Stimulated activated effector memory CD8-positive, alpha-beta T cell treated with anti-CD3 and anti-CD28 coated beads, Interleukin-12 subunit alpha, Interleukin-12 subunit beta, amount 100 ng/mL, for 72 hours (primary cell): ENCODE data around the gene TSGA10IP.

Experiments
- ATAC-seq: fragments of 150-1000 bp; cut with Tn5 transposase; 2 replicates; pipeline ENCODE4 v1.10.0; 2021
- DNase-seq, 2 donors: peaks; one replicate each; pipeline ENCODE4 v3.0.0; 2021 to 2022; ENCODE audit warnings: low spot score in 2 of 2
- H3K27ac Mint-ChIP-seq: one replicate; pipeline ENCODE4 v1.8.0; 2022; ENCODE audit warnings: mild to moderate bottlenecking, mixed read lengths
- H3K36me3 Mint-ChIP-seq: one replicate; pipeline ENCODE4 v1.8.0; 2022; ENCODE audit warnings: mild to moderate bottlenecking, mixed read lengths
- H3K4me1 Mint-ChIP-seq: one replicate; pipeline ENCODE4 v1.8.0; 2022; ENCODE audit warnings: mixed read lengths
- H3K4me3 Mint-ChIP-seq: one replicate; pipeline ENCODE4 v1.8.0; 2022; ENCODE audit warnings: mild to moderate bottlenecking, mixed read lengths
- H3K9me3 Mint-ChIP-seq: one replicate; pipeline ENCODE4 v1.8.0; 2022; ENCODE audit warnings: mixed read lengths

Gene TSGA10IP

DNA sequence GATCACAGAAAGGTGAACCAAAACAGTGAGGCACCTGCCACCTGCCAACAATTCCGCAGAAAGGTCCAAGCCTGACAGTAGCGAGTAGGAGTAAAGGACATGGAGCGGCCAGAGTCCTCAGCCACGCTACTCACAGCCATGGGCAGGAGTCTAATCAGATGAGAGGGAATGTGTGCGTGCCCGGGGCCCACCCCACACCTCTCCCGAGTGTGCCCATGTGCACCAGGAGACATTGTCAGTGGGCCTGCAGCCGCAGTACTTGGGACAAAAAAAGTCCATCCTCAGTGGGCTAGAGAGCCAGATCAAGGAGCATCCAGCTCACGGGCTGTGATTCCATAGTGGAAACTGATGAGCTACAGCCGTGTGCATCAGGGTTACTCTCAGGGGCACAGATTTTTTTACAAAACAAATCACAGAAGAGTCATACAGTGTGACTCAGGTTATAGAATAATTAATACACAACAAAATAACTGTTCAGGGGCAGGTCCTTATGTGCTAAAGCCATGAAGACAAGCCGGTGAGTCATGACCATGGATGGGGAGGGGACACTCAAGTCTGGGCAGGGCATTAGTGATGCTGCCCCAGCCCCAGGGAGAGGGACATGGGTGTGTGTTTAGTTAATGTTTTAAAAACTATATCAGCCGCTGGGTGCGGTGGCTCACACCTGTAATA lies 28.3 kb downstream of the TSGA10IP start:
- peaks cover 84% of the 10 kb centered on the region for H3K36me3 Mint-ChIP-seq
- ATAC-seq (no peak), DNase-seq (no peak)
- no peak overlapping the region for H3K27ac Mint-ChIP-seq
- H3K9me3 Mint-ChIP-seq = no peaks in the 10 kb centered on the region
- peaks cover 24% of the 10 kb centered on the region for H3K4me1 Mint-ChIP-seq
- no peak overlapping the region for H3K4me3 Mint-ChIP-seq

DNA sequence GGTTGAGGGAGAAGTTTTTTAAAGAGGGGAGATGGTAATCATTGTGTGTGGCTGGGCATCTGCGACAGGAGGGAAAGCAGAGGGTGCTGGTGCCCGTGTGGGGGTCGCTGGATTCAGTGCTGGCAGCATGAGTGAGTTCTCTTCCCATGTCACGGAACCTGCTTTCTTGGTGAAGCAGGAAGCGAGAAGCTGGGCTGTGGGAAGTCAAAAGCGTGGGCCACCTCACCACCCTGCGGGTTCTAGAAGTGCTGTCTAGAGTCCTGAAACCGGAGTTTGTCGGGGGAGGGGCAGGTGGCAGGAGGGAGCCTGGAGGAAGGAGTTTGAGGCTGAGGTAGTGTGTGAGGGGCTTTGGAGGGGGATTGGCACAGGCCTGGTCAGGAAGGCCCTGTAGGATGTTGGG lies 30.5 kb downstream of the TSGA10IP start:
- ATAC-seq = no peak
- H3K9me3 Mint-ChIP-seq = no peaks in the 10 kb centered on the region

DNA sequence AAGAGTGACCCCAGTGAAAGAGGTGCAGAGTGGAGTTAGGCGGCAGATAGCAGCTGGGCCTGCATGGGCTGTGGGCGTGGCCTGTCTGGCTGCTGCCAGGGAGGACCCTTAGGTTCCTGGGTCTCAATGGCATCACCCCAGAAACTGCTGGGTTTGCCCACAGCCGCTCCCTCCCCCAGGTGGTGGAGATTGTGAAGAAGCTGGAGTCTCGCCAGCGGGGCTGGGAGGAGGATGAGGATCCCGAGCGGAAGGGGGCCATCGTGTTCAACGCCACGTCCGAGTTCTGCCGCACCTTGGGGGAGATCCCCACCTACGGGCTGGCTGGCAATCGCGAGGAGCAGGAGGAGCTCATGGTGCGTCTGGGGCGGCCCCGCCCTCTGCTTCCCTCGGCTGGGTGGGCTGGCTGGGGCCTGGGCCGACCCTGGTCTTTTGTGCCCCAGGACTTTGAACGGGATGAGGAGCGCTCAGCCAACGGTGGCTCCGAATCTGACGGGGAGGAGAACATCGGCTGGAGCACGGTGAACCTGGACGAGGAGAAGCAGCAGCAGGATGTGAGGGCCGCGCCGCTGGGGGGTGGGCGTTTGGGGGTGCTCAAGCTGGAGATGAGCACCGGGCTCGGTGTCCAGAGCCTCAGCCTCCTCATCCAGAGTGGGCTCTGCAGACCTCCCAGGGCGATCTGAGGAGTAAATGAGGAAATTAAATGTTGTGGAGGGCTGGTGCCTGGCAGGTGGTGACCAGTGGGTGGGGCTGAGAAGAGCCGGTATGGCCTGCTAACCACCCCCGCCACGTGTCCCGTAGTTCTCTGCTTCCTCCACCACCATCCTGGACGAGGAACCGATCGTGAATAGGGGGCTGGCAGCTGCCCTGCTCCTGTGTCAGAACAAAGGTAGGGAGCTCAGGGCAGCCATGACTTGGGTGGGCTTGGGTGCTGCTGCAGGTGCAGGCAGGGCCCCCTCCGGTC lies 31.2 kb downstream of the TSGA10IP start:
- Mint-ChIP-seq H3K4me1 (peaks cover 13% of the 10 kb centered on the region), H3K4me3 (no peak overlapping the region), H3K9me3 (no peaks in the 10 kb centered on the region), H3K36me3 (peaks cover 82% of the 10 kb centered on the region), H3K27ac (peak overlapping the region; percentile 81)
- DNase-seq (no peak), ATAC-seq (no peak)

More for the DNA sequence above, 30.5 kb downstream of the TSGA10IP start:
- Mint-ChIP-seq H3K4me3 (no peak overlapping the region), H3K4me1 (peaks cover 13% of the 10 kb centered on the region), H3K27ac (peak overlapping the region; percentile 77), H3K36me3 (peaks cover 76% of the 10 kb centered on the region)
- DNase-seq = no peak

DNA sequence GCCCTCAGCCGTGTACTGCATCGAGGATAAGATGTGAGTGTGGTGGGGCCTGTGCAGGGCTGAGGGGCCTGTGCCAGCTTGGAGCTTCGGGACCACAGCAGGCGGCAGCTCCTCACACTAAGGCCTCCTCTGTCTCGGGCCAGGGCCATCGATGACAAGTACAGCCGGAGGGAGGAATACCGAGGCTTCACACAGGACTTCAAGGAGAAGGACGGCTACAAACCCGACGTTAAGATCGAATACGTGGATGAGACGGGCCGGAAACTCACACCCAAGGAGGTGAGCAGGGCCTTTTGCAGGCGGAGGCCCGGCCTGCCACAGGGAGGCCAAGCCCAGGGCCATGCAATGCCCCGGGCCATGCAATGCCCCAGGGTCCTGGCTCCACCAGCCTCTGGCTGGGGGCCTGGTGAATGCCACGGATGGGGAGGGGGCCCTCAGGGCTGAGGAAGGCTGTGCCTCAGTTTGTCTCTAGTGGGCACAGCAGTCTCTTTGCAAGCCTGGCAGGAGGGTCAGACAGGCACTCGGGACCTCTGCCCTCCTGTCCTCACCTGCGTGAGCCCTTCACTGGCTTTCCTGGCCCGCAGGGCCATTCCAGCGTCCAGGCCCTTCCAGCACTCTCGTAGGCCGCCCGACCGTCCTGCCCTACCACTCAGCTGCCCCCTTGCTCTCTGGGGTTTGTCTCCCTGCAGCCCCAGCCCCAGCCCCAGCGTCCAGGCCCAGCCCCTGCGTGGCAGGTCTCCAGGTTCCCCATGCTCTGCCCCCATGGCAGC lies 32.5 kb downstream of the TSGA10IP start:
- DNase-seq (no peak), ATAC-seq (no peak)
- Mint-ChIP-seq H3K4me3 (no peak overlapping the region), H3K27ac (peak overlapping the region; percentile 81), H3K9me3 (no peaks in the 10 kb centered on the region), H3K4me1 (peaks cover 13% of the 10 kb centered on the region), H3K36me3 (peaks cover 71% of the 10 kb centered on the region)

DNA sequence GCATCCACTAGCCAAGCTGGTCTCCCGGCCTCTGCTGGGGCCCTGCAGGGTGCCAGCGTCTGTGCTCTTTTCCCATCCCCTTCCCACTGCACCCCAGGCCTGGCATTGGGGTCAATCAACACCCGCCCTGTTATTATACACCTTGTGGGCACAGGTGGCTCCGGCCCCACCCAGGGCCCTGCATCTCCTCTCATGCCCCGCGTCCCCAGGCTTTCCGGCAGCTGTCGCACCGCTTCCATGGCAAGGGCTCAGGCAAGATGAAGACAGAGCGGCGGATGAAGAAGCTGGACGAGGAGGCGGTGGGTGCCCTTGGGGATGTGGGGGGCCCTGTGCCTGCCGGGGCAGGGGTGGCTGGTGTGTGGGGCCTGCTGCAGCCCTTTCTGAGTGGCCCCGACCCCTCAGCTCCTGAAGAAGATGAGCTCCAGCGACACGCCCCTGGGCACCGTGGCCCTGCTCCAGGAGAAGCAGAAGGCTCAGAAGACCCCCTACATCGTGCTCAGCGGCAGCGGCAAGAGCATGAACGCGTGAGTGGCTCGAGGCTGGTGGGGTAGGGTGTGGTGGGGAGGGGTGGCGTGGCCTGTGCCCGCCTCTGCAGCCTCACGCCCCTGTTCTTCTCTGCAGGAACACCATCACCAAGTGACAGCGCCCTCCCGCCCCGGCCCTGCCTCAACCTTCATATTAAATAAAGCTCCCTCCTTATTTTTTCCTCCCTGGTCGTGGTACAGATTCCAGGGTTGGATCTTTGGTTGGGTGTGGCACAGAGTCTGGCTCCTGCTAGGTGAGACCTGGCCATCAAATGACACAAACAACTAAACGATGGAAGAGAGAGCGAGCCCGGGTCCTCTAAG lies 33.3 kb downstream of the TSGA10IP start:
- no peaks in the 10 kb centered on the region for H3K9me3 Mint-ChIP-seq
- DNase-seq (no peak), ATAC-seq (no peak)
- H3K36me3 Mint-ChIP-seq = peaks cover 63% of the 10 kb centered on the region
- peaks cover 13% of the 10 kb centered on the region for H3K4me1 Mint-ChIP-seq
- H3K27ac Mint-ChIP-seq = no peak overlapping the region
- H3K4me3 Mint-ChIP-seq = no peak overlapping the region

DNA sequence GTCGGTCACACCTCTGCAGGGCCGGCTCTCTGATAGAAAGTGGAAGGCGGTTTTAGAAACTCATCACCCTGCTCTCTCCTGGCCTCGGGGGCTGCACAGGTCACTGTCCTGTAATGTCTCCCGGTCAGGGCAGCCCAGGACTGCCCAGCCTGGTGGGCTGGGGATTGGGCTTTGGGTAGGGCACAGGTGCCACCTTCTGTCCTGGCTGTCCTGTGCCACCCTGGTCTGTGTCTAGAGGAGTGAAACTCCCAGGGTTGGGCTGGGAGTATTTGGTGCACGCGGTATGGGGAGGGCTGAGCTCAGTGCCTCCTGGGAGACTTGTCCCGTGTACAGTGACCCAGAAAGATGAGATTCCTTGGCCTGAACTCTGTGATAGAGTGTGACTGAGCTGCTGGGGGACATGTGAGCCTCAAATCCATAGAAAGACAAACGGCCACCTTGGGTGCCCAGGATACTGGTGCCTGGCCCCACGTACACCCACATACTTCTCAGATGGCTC lies 34.0 kb downstream of the TSGA10IP start:
- DNase-seq (no peak), ATAC-seq (no peak)
- H3K36me3 Mint-ChIP-seq = peaks cover 56% of the 10 kb centered on the region
- no peak overlapping the region for H3K4me3 Mint-ChIP-seq
- peaks cover 13% of the 10 kb centered on the region for H3K4me1 Mint-ChIP-seq
- no peaks in the 10 kb centered on the region for H3K9me3 Mint-ChIP-seq
- H3K27ac Mint-ChIP-seq = no peak overlapping the region

DNA sequence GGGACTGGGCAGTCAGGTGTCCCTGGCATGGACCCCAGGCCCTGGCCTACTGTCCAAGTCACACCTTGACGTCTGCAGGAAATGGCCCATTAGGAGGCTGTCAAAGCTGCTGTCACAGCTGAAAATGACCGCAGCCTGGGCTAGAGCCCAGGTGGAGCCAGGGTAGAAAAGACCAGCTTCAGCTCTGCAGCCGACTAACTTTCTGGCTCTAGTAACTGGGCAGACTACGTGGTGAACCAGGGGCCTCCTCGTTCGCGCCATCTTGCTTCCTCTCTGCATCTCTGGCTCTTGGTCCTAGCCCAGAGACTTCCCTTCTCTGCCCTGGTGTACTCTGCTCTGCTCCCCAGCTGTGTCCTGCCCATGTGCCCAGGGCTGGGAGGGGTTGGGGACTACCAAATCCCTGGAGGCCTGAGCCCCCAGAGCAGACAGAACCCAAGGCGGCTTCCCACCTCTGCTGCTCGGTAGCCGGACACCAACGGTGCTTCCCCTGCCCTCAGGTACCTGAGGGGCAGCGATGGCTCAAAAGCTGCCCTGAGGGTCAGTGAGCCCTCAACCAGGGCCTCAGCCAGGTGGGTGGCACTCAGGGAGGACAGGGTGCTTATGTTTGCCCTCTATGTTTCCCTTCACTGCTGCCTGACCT lies 35.9 kb downstream of the TSGA10IP start:
- Mint-ChIP-seq H3K4me3 (no peak overlapping the region), H3K4me1 (peaks cover 3% of the 10 kb centered on the region), H3K9me3 (no peaks in the 10 kb centered on the region), H3K27ac (peak overlapping the region; percentile 37), H3K36me3 (peaks cover 37% of the 10 kb centered on the region)
- ATAC-seq = no peak
- DNase-seq = no peak

DNA sequence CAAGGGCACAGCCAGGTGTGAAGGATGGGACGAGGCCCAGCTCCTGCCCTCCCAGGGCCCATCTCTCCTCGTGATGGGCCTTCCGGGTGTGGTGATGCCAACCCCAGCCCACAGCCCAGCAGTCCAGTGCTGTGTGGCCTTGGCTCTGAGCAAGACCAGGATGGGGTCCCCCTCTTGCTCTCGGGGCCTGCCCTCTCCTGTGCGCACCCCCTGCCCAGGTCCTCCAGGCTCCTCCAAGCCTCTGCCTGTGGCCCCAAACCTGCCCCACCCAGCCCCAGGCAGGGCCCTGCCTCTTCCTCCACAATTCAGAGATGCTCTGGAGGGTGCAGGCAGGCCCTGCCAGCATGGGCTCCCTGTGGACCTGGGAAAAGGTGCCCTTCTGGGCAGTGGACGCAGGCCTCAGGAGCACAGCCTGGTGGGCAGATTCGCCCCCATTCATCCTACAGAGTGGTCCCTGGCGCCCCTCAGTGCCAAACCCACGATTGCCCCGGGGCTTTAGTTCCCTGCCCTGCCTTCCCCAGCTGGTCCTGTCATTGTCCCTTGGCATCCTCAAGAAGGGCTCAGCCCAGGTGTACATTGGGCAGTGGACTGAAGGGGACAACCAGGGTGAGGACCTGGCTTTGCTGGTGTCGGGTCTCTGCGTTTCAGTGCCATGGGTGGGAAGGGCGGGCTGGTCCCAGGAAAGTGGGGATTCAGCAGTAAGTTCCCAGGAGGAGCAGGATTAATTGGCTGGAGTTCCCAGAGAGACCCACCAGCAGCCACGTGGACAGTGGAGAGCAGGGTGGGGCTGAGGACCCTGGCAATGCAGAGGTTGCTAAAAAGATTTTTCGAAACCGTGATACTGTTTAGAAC lies 36.9 kb downstream of the TSGA10IP start:
- ATAC-seq = peak; percentile 20
- no peak overlapping the region for H3K27ac Mint-ChIP-seq

DNA sequence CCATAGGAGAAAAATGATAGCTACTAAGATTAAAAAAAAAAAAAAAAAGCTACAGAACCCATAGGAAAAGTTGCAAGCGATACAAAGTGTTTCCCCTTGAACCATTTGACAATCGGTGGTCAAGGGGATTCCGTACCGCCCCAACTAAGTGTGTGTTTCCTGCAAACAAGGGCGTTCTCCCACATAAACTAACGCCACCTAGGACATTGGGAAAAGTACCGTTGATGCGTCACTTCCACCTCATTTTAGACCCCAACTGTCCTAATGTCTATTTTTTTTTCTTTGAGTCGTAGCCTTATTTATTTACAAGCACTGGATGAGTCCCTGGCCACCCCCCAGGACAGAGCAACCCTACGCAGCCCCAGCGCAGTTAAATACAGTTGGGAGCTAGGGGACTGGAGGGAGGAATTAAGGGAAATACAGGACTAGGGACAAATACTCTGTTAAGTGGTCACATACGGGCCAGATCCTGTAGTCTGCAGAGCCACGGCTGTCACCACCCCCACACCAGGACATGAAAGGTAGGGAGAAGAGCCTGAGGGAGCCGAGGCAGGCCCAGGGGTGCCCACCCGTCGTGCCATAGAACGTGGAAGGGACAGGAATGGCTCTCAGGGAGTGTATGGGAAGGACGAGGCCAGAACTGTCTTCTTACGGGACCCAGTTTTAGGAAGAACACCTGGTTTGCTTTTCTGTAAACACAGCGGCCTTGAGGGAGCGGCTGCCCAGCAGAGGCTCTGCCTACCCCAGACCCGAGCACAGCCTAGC lies 37.7 kb downstream of the TSGA10IP start:
- Mint-ChIP-seq H3K36me3 (peaks cover 25% of the 10 kb centered on the region), H3K4me3 (no peak overlapping the region), H3K9me3 (no peaks in the 10 kb centered on the region), H3K27ac (no peak overlapping the region), H3K4me1 (no peaks in the 10 kb centered on the region)
- no peak for DNase-seq
- no peak for ATAC-seq

More for the DNA sequence above, 36.9 kb downstream of the TSGA10IP start:
- no peak overlapping the region for H3K4me3 Mint-ChIP-seq
- H3K36me3 Mint-ChIP-seq = peaks cover 27% of the 10 kb centered on the region
- no peaks in the 10 kb centered on the region for H3K9me3 Mint-ChIP-seq
- DNase-seq = no peak
- H3K4me1 Mint-ChIP-seq = no peaks in the 10 kb centered on the region

DNA sequence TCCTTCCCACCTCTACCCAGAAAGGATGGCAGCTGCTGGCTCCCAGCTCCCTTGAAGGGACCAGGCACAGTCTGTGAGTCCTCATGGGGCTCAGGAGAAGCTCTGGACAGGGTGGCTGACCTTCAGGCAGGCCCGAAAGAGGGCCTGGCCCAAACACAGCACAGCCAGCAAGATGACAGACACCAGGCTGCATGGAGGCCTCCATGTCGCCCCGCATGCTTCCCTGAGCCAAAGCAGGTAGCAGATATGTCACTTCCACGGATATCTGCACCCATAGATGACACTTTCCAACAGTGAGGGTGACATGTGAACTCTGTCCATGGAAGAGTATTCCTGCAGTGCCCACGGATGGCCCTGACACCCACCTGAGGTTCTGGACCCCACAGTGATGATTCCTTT lies 38.3 kb downstream of the TSGA10IP start:
- ATAC-seq (no peak), DNase-seq (no peak)
- no peak overlapping the region for H3K4me3 Mint-ChIP-seq
- H3K9me3 Mint-ChIP-seq = no peaks in the 10 kb centered on the region
- H3K36me3 Mint-ChIP-seq = peaks cover 20% of the 10 kb centered on the region
- H3K4me1 Mint-ChIP-seq = no peaks in the 10 kb centered on the region
- H3K27ac Mint-ChIP-seq = no peak overlapping the region

DNA sequence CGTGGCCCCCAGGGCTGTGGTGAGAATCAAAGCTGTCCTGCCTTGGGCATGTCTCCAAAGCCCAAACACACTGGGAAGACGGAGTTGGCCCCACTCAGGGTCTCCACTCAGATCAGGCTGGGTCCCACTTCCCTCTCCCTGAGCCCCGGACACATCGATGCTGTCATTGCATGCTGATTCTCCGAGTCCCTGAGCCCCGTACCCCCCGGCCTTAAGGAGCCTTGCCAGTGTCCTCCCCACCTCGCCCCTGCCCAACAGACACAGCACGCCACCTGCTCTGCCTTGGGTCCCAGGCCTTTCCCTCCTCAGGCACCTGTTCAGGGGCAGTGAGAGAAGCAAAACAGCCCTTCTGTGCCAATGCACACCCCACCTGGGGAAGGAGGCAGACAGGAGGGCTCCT lies 42.1 kb downstream of the TSGA10IP start:
- H3K27ac Mint-ChIP-seq = no peak overlapping the region
- no peaks in the 10 kb centered on the region for H3K9me3 Mint-ChIP-seq
- no peak for DNase-seq
- no peak overlapping the region for H3K4me3 Mint-ChIP-seq
- ATAC-seq = no peak
- H3K4me1 Mint-ChIP-seq = peaks cover 6% of the 10 kb centered on the region
- H3K36me3 Mint-ChIP-seq = peaks cover 10% of the 10 kb centered on the region

DNA sequence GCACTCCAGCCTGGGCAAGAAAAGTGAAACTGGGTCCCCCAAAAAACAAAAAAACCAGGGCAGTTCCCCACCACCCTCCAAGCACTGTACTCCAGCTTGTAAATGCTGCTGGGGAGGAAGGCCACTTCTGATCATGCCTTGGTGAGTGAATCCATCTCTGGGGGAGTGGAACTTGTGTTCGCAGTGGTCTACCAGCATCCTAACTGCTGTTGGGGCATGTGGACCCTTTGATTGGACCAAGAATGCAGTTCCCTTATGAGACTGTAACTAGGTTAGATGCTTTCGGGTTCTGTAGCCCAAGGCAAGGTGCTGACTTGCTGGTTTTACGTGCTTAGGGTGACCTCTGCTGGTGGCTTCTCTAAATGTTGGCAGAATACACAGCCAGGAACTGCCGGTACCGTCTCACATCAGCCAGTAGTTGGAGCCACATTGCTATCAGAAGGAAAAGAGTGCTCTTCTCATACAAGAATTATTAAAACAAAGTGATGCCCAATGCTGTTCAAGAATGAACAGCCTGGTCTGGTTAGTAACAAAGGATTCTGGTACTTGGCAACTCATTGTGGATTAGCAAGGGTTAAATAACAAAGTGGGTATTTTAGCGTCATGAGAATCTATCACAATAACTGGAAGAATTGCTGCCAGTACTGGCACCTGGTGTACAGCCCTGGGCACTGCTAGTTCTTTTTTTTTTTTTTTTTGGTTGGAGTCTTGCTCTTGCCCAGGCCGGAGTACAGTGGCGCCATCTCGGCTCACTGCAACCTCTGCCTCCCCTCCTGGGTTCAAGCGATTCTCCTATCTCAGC lies 43.7 kb downstream of the TSGA10IP start:
- Mint-ChIP-seq H3K27ac (no peak overlapping the region), H3K4me1 (peaks cover 6% of the 10 kb centered on the region), H3K36me3 (peaks cover 10% of the 10 kb centered on the region), H3K9me3 (no peaks in the 10 kb centered on the region), H3K4me3 (no peak overlapping the region)
- ATAC-seq = peak; percentile 99
- DNase-seq = peak; percentile 85 to 94
